ENCODE results near the gene NPAS3.

Gene NPAS3

GRCh38 chr14:33806905-33807304 lies 868.2 kb downstream of the NPAS3 start:
- no peaks in the 10 kb centered on the region for H3K9me3 ChIP-seq (ENCODE audit: control insufficient read depth, insufficient read depth, low read length)
- no peaks in the 10 kb centered on the region for H3K36me3 ChIP-seq (ENCODE audit: control insufficient read depth, insufficient read depth, low read length)
- no peaks in the 10 kb centered on the region for H3K4me1 ChIP-seq (ENCODE audit: control insufficient read depth, insufficient read depth, low read length)
- H3K27me3 ChIP-seq (ENCODE audit: control insufficient read depth, insufficient read depth, low read length): no peaks in the 10 kb centered on the region
- WGBS (ENCODE audit: insufficient coverage, insufficient read length): no CpG with 5 or more reads among the region's 2 CpGs
- DNase-seq (ENCODE audit: low read depth, low spot score): no peak
- H3K27ac ChIP-seq (ENCODE audit: low read length): no peak overlapping the region
- H3K4me3 ChIP-seq (ENCODE audit: low read length): no peak overlapping the region

- no peak overlapping the region for H3K4me3 ChIP-seq (ENCODE audit: low read length)
- H3K27me3 ChIP-seq (ENCODE audit: control insufficient read depth, insufficient read depth, low read length): no peaks in the 10 kb centered on the region
- H3K9me3 ChIP-seq (ENCODE audit: control insufficient read depth, insufficient read depth, low read length): no peaks in the 10 kb centered on the region
- H3K36me3 ChIP-seq (ENCODE audit: control insufficient read depth, insufficient read depth, low read length): no peaks in the 10 kb centered on the region
- no peaks in the 10 kb centered on the region for H3K4me1 ChIP-seq (ENCODE audit: control insufficient read depth, insufficient read depth, low read length)
- no peak for DNase-seq (ENCODE audit: low read depth, low spot score)
- no peak overlapping the region for H3K27ac ChIP-seq (ENCODE audit: low read length)
- WGBS (ENCODE audit: insufficient coverage, insufficient read length): no CpG with 5 or more reads among the region's 3 CpGs
These were observed 869.5 kb downstream of the NPAS3 start for GRCh38 chr14:33808187-33808586.

- H3K4me3 ChIP-seq (ENCODE audit: low read length): no peak overlapping the region
- DNase-seq (ENCODE audit: low read depth, low spot score): no peak
- H3K27me3 ChIP-seq (ENCODE audit: control insufficient read depth, insufficient read depth, low read length): no peaks in the 10 kb centered on the region
- no CpG with 5 or more reads among the region's 2 CpGs for WGBS (ENCODE audit: insufficient coverage, insufficient read length)
- no peaks in the 10 kb centered on the region for H3K9me3 ChIP-seq (ENCODE audit: control insufficient read depth, insufficient read depth, low read length)
- no peaks in the 10 kb centered on the region for H3K4me1 ChIP-seq (ENCODE audit: control insufficient read depth, insufficient read depth, low read length)
- no peak overlapping the region for H3K27ac ChIP-seq (ENCODE audit: low read length)
- no peaks in the 10 kb centered on the region for H3K36me3 ChIP-seq (ENCODE audit: control insufficient read depth, insufficient read depth, low read length)
These were observed 870.8 kb downstream of the NPAS3 start for GRCh38 chr14:33809396-33809981.

- H3K27ac ChIP-seq (ENCODE audit: low read length): no peak overlapping the region
- no peaks in the 10 kb centered on the region for H3K4me1 ChIP-seq (ENCODE audit: control insufficient read depth, insufficient read depth, low read length)
- WGBS (ENCODE audit: insufficient coverage, insufficient read length): no CpG with 5 or more reads among the region's 6 CpGs
- no peak for DNase-seq (ENCODE audit: low read depth, low spot score)
- H3K27me3 ChIP-seq (ENCODE audit: control insufficient read depth, insufficient read depth, low read length): no peaks in the 10 kb centered on the region
- H3K36me3 ChIP-seq (ENCODE audit: control insufficient read depth, insufficient read depth, low read length): no peaks in the 10 kb centered on the region
- no peaks in the 10 kb centered on the region for H3K9me3 ChIP-seq (ENCODE audit: control insufficient read depth, insufficient read depth, low read length)
- no peak overlapping the region for H3K4me3 ChIP-seq (ENCODE audit: low read length)
These were observed 871.6 kb downstream of the NPAS3 start for GRCh38 chr14:33810308-33810707.

GRCh38 chr14:33811721-33812120 lies 873.0 kb downstream of the NPAS3 start:
- no CpG with 5 or more reads among the region's 2 CpGs for WGBS (ENCODE audit: insufficient coverage, insufficient read length)
- no peak overlapping the region for H3K27ac ChIP-seq (ENCODE audit: low read length)
- no peaks in the 10 kb centered on the region for H3K4me1 ChIP-seq (ENCODE audit: control insufficient read depth, insufficient read depth, low read length)
- no peak overlapping the region for H3K4me3 ChIP-seq (ENCODE audit: low read length)
- no peaks in the 10 kb centered on the region for H3K9me3 ChIP-seq (ENCODE audit: control insufficient read depth, insufficient read depth, low read length)
- no peaks in the 10 kb centered on the region for H3K36me3 ChIP-seq (ENCODE audit: control insufficient read depth, insufficient read depth, low read length)
- DNase-seq (ENCODE audit: low read depth, low spot score): no peak
- H3K27me3 ChIP-seq (ENCODE audit: control insufficient read depth, insufficient read depth, low read length): no peaks in the 10 kb centered on the region

- WGBS (ENCODE audit: insufficient coverage, insufficient read length): no CpG with 5 or more reads among the region's 7 CpGs
- Histone ChIP-seq H3K36me3 (ENCODE audit: control insufficient read depth, insufficient read depth, low read length) (no peaks in the 10 kb centered on the region), H3K9me3 (ENCODE audit: control insufficient read depth, insufficient read depth, low read length) (no peaks in the 10 kb centered on the region)
These were observed 873.5 kb downstream of the NPAS3 start for GRCh38 chr14:33812181-33812580.

GRCh38 chr14:33812601-33813000 lies 873.9 kb downstream of the NPAS3 start:
- WGBS (ENCODE audit: insufficient coverage, insufficient read length): no CpG with 5 or more reads among the region's 2 CpGs

More at GRCh38 chr14:33812181-33812580, 873.5 kb downstream of the NPAS3 start:
- Histone ChIP-seq H3K27me3 (ENCODE audit: control insufficient read depth, insufficient read depth, low read length) (no peaks in the 10 kb centered on the region), H3K27ac (ENCODE audit: low read length) (no peak overlapping the region), H3K4me3 (ENCODE audit: low read length) (no peak overlapping the region), H3K4me1 (ENCODE audit: control insufficient read depth, insufficient read depth, low read length) (no peaks in the 10 kb centered on the region)
- no peak for DNase-seq (ENCODE audit: low read depth, low spot score)

GRCh38 chr14:33814010-33814409 lies 875.3 kb downstream of the NPAS3 start:
- H3K27ac ChIP-seq (ENCODE audit: low read length): no peak overlapping the region
- no CpG with 5 or more reads among the region's 2 CpGs for WGBS (ENCODE audit: insufficient coverage, insufficient read length)
- no peak for DNase-seq (ENCODE audit: low read depth, low spot score)
- H3K9me3 ChIP-seq (ENCODE audit: control insufficient read depth, insufficient read depth, low read length): no peaks in the 10 kb centered on the region
- no peaks in the 10 kb centered on the region for H3K27me3 ChIP-seq (ENCODE audit: control insufficient read depth, insufficient read depth, low read length)
- no peak overlapping the region for H3K4me3 ChIP-seq (ENCODE audit: low read length)
- H3K36me3 ChIP-seq (ENCODE audit: control insufficient read depth, insufficient read depth, low read length): no peaks in the 10 kb centered on the region
- H3K4me1 ChIP-seq (ENCODE audit: control insufficient read depth, insufficient read depth, low read length): no peaks in the 10 kb centered on the region

More at GRCh38 chr14:33812601-33813000, 873.9 kb downstream of the NPAS3 start:
- Histone ChIP-seq H3K27ac (ENCODE audit: low read length) (no peak overlapping the region), H3K4me3 (ENCODE audit: low read length) (no peak overlapping the region), H3K36me3 (ENCODE audit: control insufficient read depth, insufficient read depth, low read length) (no peaks in the 10 kb centered on the region), H3K4me1 (ENCODE audit: control insufficient read depth, insufficient read depth, low read length) (no peaks in the 10 kb centered on the region), H3K9me3 (ENCODE audit: control insufficient read depth, insufficient read depth, low read length) (no peaks in the 10 kb centered on the region), H3K27me3 (ENCODE audit: control insufficient read depth, insufficient read depth, low read length) (no peaks in the 10 kb centered on the region)
- DNase-seq (ENCODE audit: low read depth, low spot score): no peak

GRCh38 chr14:33833706-33834465 lies 895.2 kb downstream of the NPAS3 start:
- Histone ChIP-seq H3K36me3 (ENCODE audit: control insufficient read depth, insufficient read depth, low read length) (no peaks in the 10 kb centered on the region), H3K27me3 (ENCODE audit: control insufficient read depth, insufficient read depth, low read length) (no peaks in the 10 kb centered on the region), H3K27ac (ENCODE audit: low read length) (no peak overlapping the region), H3K4me1 (ENCODE audit: control insufficient read depth, insufficient read depth, low read length) (no peaks in the 10 kb centered on the region; the same call in 1 of the 2 replicates), H3K4me3 (ENCODE audit: low read length) (no peak overlapping the region), H3K9me3 (ENCODE audit: control insufficient read depth, insufficient read depth, low read length) (no peaks in the 10 kb centered on the region)
- no peak for DNase-seq (ENCODE audit: low read depth, low spot score)
- no CpG with 5 or more reads among the region's 16 CpGs for WGBS (ENCODE audit: insufficient coverage, insufficient read length)

GRCh38 chr14:33834466-33835260 lies 896.0 kb downstream of the NPAS3 start:
- Histone ChIP-seq H3K9me3 (ENCODE audit: control insufficient read depth, insufficient read depth, low read length) (no peaks in the 10 kb centered on the region), H3K4me1 (ENCODE audit: control insufficient read depth, insufficient read depth, low read length) (no peaks in the 10 kb centered on the region; the same call in 1 of the 2 replicates), H3K27me3 (ENCODE audit: control insufficient read depth, insufficient read depth, low read length) (no peaks in the 10 kb centered on the region), H3K36me3 (ENCODE audit: control insufficient read depth, insufficient read depth, low read length) (no peaks in the 10 kb centered on the region), H3K4me3 (ENCODE audit: low read length) (no peak overlapping the region), H3K27ac (ENCODE audit: low read length) (no peak overlapping the region)
- no peak for DNase-seq (ENCODE audit: low read depth, low spot score)
- no CpG with 5 or more reads among the region's 8 CpGs for WGBS (ENCODE audit: insufficient coverage, insufficient read length)
